HG02885 (cell line): ENCODE data around the gene SYNCRIP.
"Not testable (repeated sequence)": the region's sequence is repeated elsewhere in the genome, so short reads cannot be mapped to it uniquely, and the experiment has no call there.

Source experiments
- ATAC-seq: cut with Tn5 transposase; IDR thresholded peaks from one replicate; pipeline ENCODE4 v1.9.1; 2021; ENCODE audit warnings: mild to moderate bottlenecking; ENCODE audit not compliant: unreplicated experiment, poor library complexity

The SYNCRIP gene

DNA sequence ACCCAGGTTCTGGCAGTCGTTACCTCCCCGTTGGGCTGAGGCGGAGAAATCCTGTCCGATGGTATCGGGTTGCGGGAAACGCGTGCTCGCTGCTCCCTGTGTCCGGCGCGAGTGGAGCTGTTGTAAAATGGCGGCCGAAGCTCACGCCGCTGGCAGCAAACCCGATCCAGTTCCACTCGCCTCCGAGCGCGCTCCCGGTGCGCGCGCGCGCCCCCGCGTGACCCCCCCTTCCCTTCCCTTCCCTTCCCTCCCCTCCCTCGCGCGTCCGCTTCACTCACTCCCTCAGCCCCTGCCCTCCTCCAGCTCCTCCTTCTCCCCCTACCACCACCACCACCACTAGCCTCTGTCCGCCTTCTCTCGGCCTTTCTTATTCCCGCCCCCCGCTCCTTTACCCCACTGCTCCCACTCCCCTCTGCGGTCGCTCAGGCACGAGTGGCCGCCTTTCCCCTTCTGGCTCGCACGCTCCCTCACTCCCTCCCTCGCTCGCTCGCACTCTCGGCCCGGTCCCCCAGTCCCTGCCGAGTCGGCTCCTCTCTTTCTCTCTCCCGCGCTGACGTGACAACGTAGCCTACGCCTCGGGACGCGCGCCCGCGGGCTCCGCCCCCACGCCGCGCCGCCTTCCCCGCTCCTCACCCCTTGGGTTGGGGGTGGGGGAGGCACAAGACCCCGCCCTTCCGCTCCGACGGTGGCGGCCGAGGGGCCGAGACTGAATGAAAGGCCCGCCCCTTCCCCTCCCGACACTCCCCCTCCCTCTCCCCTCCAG is at the start of gene SYNCRIP:
TSS of gene SYNCRIP (minus strand) at position 113 of the 763 bp plus-strand sequence. CDS start 1,447 bp downstream, outside the sequence.
- peak; percentile 69 for ATAC-seq

DNA sequence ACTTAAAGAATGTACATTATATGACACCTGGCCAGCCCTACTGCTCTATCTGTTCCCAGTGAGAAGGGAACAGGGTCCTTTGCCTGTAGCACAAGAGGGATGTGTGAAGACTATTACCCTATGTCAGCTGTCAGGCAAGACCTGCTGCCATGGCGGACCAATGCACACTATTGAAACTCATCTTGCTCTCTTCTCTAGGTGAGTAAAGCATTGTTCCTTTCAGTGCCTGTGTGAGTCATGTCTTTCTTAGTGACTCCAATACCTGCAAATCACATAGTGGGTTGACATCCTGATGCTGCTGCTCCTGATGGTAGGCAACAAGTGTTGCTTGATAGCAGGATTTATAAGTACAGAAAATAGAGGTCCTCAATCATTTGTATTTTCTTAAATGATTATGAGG is 48.8 kb upstream of the SYNCRIP start:
- no peak for ATAC-seq

DNA sequence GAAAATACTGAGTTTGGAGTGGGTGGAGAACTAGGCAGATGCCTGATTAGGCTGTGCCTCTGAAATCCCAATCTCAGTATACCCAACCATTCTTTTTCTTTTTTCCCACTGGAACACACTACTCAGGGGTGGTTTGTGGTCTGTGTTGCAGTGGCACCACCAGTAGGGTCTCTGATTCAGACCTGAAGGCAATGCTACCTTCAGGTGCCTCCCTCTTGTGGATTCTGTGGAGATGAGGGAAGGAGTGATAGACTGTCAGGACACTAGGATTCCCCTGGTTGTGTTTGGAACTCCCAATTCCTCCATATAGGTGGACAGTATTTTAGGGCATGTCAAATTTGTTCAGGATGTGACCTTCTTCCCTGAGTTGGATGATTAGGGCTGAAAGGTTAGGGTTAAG is 47.4 kb upstream of the SYNCRIP start:
- no peak for ATAC-seq

DNA sequence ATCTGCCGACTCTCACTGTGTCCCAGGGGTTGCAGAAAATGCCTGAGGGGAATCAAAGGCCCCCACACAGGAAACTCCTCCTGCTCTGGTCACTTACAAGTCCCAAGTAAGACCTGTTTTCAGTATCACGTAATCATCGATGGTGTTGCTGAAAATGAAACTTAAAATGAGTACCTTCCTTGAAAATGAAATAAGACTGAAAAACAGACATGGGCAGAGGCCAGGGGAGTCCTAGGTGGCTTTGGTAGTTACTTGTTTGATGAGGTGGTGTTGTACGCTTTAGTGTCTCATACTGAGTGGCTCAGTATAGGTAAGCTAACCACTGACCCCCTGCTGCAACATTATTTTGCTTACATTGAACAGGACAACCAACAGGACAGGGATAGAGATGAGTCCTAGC is 43.0 kb upstream of the SYNCRIP start:
- ATAC-seq = peak; percentile 95

DNA sequence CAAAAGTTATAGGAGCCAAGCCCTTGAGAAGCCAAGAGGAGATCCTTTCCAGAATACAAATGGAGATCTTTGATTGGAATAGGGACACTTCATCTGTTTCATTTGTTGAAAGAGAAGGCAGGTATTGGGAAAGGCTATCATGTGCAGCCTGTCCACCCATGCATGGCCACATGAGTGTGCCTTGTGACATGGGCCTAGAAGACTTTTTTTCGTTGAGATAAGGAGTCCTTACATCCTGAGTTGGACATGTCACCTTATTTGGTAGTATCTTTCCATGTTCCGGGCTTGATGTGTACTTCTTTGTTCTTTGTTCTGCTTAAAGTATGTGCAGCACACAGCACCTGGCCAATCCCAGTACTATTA is 42.1 kb upstream of the SYNCRIP start:
- no peak for ATAC-seq

DNA sequence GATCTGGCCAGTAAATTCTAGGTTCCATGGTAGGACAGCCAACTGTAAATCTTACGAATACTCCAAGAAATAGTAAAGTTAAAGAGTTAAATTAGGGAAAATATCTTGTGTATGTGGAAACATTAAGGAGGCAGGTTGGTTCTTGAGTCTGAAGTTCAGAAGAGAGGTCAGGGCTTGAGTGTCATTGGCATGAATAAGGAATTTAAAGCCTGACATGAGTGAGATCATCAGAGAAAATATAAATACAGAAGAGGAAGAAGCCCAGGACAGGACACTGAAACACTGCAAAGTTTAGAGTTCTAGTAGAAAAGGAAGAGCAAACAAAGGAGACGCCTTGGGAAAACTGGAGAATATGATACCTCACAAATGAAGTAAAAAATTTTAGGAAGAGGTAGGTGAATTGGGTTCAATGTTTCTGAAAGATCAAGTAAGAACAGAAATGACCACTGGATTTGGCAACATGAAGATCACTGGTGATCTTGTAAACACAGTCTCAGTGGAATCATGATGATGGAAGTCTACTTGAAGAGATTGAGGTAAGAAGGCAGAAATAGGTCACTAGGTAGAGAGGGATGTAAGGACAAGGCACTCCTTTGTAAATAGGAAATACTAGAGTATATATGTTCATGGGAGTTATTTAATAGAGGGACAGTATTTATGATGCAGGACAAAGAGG is 41.6 kb upstream of the SYNCRIP start:
- ATAC-seq = no peak

DNA sequence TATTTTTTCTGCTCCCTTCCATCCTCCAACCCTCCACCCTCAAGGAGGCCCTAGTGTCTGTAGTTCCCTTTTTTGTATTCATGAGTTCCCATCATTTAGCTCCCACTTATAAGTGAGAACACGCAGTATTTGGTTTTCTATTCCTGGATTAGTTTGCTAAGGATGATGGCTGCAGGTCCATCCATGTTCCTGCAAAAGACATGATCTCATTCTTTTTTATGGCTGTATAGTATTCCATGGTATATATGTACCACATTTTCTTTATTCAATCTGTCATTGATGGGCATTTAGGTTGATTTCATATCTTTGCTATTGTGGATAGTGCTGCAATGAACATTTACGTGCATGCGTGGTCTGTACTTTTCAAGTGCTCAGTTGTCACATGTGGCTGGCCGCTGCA is 39.2 kb upstream of the SYNCRIP start:
- ATAC-seq = not testable (repeated sequence)

DNA sequence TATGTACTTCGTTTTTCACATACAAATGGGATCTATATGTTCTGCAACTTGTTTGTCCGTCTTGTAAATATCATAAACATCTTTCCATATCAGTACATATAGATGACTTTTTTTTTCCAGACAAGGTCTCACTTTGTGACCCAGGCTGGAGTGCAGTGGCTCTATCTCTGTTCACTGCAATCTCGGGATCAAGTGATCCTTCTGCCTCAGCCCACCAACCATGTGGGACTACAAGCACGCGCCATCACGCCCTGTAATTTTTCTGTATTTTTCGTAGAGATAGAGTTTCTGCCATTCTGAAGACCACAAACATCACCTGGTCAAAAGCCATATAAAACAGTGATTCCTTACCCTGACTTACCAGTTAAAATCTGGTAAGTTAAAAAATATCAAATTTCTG is 37.7 kb upstream of the SYNCRIP start:
- ATAC-seq = no peak

DNA sequence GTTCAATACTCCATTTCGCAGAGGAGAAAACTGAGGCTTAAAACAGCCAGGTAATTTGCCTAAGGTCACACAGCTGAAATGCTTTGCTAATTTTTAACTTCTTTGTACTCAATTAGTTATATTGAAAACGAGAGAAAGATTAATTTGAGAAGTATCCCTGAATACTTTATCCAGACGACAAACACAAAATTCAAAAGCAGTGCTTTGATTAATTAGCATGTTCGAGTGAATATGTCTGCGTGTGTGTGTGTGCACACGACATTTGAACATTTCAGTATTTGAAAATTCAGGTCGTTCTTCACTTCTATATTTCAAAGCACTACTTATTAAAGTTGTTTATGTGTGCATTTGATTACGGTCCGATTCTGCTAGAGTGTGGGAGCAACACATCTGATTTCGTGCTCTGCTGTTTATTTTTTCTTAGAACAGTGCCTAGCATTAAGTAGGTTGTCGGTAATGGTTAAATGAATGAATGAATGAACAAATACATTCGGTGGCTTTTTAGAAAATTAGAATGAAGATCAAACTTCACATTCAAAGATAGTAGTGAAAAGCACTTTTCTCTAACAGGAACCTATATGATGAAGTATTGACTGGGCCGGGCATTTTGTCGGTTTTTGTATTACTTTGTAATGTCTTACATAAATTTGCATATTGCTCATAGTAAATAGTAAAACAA is 36.9 kb upstream of the SYNCRIP start:
- no peak for ATAC-seq

DNA sequence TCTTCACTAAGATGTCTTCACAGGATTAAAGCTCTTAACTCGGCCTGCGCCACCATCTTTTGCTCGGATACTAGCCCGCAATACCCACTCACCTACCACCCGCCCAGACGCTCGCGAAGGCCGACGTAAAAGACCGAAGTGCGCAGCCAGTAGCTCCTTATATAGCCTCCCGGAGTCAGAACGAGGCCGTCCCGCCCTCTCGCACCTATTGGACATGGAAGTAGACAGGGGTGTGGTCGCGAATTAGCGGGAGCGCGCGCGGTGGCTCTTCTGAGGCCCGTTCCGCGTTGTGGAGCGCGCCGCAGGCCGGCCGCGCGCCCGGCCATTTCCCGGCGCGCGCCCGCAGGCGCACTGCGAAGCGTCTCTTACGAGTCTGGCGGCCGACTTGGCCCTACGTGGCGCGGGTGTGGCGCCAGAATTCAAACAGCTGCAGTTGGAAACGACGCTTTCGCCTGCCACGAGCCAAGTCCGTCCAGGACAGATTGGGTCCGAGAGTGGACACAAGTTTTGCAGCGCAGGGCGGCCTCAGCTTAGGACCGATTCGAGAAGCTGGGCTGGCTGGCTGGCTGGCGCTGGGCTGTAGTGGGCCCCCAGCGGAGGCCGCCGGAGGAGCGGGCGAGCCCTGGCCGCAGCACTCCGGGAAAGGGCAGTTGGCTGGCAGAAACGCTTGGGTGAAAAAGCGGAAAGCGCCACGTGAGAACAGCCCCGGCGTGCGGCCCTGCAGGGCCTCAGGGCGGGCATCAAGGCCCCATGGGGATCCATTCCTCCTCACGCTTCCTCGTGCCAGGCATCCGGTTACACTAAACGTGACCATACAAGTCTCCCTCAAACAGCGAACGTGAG is 36.1 kb upstream of the SYNCRIP start:
- ATAC-seq = peak; percentile 80

DNA sequence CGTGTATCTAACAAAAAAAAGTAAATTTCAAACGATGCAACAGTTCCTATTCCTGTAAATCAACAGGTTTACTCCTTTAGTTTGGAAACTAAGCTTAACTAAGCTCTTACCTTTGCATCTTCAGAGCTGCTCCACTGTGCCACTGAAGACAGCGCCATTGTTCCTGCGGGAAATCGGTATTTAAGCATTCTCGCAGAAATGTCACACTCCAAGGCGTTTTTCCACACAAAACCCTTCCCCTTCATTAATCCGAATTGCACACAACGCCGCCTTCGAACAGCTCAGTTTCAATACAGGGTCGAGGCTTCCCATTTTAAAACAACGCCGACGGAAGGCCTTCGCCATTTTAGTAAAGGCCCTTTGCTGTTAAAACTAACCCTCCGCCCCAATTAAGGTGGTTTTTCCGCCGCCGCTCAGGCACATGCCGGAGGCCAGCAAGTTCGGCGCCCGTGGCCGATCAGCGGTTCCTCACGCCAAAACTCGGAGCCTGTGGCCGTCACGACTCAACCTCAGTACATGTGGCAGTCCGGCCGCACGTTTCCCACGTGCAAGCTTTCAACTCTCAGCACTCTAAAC is 35.4 kb upstream of the SYNCRIP start:
- ATAC-seq = no peak

DNA sequence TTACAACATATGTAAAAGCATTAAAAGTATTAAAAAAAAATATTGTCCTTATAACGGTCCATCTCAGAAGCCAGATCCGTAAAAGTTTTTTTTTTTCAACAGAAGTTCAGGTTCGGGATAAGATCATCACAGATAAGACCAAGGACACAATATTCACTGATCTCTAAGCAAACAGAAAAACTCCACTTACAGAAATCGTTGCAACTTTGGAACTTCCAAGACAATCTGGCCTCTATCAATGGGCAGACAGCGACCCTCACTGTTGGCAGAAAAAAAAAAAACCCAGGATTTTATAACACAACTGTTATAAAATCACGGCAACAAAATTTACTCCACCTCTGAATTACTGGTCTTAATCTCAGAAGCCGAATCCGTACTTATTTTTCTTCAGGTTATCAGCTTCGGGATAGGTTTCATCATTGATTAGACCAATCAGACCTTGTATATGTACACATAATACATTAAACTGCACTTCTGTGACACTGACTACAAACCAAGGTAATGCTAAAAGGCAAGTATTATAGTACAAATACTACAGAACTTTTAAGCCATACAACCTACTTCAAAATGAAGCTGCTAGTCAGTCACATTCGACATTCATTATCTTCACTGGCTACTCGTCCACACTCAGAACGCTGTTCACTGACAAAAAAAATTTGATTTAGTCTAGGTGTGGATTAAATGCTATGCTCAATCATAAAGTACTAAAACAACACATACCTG is 34.7 kb upstream of the SYNCRIP start:
- ATAC-seq = no peak

DNA sequence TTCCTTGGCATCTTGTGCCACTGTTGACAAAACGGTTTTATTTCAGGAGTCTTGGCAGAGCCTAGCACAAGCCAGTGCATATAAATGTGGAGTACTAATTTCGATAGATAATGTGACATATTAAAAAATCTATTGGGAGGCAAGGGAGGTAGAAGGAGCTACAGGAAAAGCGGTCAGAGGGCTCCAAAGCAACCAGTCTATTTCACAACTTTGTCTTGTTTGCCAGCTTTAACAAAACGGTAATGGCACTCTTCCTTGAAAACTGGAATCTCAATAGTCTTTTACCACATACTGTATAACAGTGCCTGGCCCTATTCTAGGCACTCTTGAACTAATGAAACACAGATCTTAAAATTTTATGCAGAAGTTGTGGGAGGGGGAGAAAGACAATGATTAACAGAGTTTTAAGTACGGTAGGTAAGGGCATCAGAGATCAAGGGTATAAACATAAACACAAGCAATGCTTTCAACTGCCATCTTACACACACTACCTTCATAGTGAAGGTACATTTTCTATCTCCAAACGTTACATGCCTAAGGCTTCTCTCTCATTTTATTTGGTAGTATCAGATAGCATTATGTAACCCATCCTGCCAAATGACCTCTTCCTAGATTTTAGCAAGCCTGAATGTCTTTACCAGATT is 33.5 kb upstream of the SYNCRIP start:
- no peak for ATAC-seq

DNA sequence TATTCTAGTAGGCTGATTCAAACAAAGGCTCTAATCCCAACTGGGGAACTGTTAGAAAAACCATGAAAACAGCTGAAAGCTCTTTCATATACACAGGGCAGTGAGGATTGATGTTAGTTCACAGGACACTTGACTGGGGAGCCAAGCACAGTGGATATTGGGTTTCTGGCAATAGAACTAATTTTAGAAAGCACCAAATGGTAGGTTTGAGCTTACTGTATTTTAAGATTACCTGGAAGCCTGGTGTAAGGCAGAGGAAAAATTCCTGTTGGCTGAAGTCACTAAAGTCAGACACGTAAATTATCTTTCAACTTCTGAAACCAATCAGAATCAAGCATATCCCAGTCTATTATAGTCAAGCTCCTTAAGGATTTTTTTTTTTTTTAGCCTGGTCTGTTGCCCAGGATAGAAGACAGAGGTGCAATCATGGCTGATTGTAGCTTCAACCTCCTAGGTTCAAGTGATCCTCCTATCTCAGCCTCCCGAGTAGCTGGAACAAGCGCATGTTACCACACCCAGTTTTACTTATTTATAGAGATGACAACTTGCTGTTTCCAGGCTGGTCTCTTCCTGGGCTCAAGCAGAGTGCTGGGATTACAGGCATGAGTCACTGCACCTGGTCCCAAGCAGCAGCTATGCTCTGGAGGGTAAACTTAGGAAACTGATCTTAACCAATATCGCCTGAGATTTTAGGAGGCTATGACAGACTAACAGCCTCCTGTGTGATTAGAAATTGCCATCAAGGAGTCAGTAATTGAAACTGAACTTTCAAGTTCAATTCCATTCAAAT is 32.5 kb upstream of the SYNCRIP start:
- no peak for ATAC-seq

DNA sequence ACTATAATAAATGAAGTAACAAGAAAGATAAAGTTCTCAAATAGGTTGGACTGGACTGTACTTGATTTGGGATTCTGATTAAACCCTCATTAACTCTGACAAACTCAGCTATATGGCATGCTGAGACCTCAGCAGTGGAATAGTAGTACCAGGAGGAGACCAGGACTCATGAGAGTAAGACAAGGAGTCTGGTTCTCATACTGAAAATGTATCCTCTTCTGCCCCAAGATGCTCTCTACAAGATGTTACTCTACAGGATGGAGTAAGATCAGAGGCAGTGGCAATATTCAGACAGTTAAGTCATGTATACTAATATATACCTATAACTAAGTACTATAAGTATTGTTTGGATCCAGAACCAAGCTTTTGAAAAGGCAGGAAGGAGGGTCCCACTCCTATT is 31.9 kb upstream of the SYNCRIP start:
- ATAC-seq = no peak

DNA sequence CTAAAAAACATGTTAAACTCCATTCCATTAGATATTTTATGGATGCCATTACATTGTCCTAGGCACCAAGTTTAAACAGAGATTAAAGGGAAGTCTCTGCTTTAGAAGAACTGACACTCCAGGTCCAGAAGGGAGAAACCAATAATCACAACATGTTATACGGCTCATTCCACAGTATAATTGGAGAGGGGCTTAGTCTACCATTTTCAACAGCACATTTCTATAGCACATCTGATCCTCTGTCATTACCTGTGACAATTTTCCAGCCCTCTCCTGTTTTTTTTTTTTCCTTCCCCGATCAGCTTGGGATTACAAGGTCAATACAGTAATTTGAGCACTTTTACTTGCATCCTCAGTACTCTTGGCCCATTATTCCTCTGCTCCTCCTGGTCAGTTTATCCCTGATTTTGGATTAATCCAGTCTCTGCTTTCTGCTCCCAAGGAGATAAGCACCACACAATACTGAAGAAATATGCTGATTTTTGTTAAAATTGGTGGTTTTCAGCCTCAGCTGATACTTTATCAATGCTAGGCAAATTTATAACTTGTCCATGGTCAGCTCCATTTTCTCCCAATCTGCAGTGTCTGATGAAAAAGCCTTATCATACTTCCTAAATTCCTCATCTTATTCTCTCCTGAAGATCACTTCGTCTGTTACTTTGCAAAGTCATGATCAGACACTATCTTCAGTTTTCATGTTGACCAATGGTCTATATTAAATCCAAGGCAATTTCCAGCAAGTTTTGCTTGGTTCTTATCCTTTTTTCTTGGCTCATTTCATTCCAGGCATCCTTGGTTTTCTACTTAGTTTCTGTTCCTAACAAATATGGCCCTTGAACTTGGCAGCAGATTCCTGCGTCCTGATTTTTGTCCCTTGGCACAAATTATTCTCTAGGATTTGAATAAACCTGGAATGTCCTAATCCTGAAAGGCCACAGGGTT is 30.8 kb upstream of the SYNCRIP start:
- ATAC-seq = no peak

DNA sequence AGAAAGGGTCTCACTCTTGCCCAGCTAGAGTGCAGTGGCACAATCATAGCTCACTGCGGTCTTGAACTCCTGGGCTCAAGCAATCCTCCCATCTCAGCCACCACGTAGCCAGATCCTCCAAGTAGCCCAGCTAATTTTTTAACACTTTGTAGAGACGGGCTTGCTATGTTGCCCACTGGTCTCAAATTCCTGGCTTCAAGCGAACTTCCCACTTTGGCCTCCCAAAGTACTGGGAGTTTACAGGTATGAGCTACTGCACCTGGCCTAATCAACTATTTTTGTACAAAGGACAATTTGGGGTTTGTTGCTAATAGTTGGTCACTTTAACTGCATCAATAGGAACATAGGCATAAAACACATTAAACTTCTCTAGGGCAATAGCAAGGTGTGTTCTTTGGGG is 29.9 kb upstream of the SYNCRIP start:
- no peak for ATAC-seq
